ENCODE data around the gene KCNK10. TPM values are rescaled to one million over a fixed set of nuclear protein-coding genes. Genes with fewer than 3 reads are reported as not detected.
A peak's percentile ranks its signal among the peaks of the same experiment; 100 is the strongest.

KCNK10 gene
- polyA plus RNA-seq, 1 donor, result not detected

- no peak for DNase-seq (ENCODE audit: low read depth)
These were observed 94.4 kb downstream of the KCNK10 start for GRCh38 chr14:88228522-88229236.

- no peak for DNase-seq (ENCODE audit: low read depth)
These were observed 95.4 kb downstream of the KCNK10 start for GRCh38 chr14:88227693-88228092.

DNA sequence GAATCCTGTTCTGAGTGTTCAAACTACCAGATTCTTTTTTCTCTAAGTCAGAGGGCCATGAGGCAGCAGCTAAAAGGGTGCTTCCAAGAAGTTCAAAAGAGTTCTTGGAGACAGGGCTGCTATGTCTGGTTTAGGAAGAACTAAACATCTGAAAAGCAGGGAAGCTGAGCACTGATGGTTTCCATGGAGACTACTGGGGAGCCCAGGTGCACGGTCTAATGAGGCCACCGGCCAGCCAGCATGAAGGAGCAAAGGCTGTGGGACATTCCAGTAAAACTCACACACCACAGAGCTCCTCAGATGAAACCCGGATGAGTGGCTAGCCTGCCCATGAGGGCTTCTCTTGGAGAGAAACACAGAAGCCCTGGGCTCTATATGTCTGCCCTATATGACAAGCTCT is 97.3 kb downstream of the KCNK10 start:
- DNase-seq (ENCODE audit: low read depth), result no peak

DNA sequence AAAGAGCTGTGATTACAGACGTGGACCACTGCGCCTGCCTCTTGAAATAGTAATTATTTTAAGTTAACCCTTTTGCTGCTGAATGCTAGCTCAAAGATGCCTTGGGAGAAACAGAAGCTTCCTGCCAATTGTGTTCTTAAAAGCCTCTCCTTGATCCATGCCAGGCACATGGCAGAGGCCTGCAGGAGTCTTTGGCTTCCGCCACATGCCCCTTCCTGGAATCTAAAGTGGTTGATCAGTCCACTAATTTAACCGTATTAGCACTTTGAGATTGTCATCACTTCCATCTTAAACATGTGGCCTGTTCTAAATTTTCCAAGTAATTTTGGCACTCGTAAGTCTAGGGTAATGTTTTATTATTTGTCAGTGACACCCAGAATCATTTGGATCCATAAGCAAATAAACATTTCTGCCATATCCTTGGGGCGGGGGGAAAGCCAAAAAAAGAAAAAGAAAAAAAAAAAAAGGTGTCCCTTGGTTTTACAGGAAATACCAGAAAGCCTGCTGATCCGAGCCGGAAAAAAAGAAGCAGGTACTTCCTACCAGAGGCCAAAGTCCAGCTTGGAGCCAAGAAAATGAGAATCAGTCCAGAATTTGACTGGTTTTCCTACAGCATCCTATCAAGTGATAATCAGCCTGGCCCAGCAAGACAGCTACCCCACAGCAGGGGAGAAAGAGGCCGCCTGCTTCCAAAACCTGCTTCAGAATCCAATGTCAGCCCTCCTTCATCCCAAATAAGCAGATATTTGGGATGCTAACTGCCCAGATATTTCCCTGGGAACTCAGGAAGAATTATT is 104.8 kb downstream of the KCNK10 start:
- DNase-seq (ENCODE audit: low read depth), result no peak

DNA sequence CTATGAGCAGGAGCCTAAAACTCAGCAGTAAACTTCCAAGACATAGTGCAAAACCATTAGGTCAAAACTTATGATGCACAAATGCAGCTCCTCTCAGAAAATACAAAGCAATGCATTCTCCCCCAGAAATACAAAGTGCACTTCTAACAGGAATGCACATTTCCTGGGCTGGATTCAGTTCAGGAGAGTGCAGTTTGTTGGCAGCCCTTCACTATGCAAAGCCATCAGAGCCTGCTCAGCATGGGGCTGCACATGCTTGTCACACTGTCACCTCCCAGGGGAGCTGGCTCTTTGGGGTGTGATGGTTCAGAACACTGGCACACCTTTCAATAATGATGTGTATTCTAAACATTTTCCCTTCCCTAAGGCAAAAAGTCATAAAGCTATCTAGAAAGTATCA is 110.4 kb downstream of the KCNK10 start:
- DNase-seq (ENCODE audit: low read depth), result no peak

GRCh38 chr14:88210426-88210825 is 112.6 kb downstream of the KCNK10 start:
- no peak for DNase-seq (ENCODE audit: low read depth)

- DNase-seq (ENCODE audit: low read depth), result no peak
These were observed 113.8 kb downstream of the KCNK10 start for GRCh38 chr14:88209273-88209672.

DNA sequence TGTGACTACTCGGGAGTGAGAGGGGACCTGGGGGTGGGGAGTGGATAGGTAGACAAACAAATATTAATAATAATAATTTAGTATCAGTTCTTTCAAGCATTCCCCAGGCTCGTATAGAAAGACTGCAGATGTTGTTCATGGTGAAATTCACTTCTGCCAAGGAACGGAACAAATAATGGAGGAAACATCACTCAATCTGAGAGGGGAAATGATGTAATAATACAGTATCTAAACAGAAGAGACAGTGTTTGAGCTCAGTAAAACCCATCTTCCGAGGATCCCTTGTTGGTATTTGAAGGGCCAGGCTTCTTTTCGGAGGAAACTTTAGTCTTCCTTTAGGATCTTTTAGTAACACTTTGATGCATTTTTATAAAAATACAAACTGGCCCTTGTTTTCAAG is 114.2 kb downstream of the KCNK10 start:
- DNase-seq (ENCODE audit: low read depth), result no peak

DNA sequence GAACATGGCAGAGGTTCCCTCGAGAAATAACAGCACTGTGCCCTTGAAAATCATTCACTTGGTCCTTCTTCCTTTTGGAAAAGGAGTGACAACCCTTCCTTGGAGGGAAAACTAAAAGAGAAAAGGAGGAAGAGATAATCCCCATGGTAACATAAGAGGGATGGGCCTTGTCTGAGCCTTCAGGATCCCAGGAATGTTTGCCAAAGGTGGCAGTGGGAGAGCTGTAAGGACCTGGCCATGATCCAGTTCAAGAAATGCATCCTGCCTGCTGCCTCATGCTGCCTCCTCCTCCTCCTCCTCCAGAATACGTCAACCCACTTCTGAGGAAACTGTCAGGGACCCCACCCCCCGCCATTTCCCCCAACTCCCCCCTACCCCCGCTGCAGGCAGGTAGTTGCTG is 118.8 kb downstream of the KCNK10 start:
- no peak for DNase-seq (ENCODE audit: low read depth)

DNA sequence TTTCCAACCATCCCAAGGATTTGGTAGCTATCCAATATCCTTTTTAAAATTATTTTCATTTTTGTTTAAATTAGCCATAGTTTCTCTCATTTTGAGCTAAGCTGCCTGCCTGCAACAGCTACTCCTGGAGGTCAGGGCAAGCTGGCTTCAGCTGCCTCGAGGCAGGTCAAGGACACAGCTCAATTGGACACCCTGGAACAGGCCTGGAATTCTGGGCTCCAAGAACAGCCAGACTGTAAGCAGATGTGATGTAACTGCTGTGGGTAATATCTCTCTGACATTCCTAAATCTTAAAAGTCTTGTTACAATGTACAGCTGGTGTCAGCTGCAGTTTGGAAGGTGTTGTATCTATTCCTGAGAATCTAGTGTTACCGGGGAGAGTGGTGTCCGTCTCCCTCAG is 119.8 kb downstream of the KCNK10 start:
- no peak for DNase-seq (ENCODE audit: low read depth)

DNA sequence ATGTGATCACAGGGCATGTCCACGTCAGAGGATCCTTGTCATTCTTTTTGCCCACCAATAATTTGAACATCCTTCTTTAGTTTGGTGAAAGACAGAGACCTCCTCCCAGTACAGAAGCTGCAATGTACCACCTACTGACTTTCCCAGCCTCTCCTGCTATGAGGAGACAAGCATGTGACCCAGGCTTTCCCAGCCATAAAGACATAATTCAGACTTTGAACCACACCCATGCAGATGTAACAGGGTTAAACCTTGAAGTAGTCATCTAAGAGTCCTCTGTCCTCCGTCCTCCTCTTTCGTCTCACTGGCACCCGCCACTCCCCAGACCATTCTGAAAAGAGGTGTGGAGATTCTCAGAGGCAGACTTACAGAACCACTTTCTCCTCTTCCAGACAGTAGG is 120.8 kb downstream of the KCNK10 start:
- DNase-seq (ENCODE audit: low read depth), result no peak

GRCh38 chr14:88201851-88202250 is 121.2 kb downstream of the KCNK10 start:
- DNase-seq (ENCODE audit: low read depth), result no peak

DNA sequence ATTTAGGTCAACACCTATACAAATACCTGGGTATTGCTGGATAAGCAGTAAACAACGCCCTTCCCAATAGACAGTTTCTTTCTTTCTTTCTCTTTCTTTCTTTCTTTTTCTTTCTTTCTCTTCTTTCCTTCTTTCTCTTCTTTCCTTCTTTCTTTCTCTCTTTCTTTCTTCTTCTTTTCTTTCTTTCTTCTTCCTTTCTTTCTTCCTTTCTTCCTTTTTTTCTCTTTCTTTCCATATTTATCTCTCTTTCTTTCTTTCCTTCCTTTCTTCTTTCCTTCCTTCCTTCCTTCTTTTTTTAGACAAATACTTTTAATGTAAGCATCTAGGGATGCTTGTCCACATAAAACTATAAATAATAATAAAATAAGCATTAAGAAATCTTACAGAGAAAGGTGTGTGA is 123.2 kb downstream of the KCNK10 start:
- no peak for DNase-seq (ENCODE audit: low read depth)

GRCh38 chr14:88198446-88198845 is 124.6 kb downstream of the KCNK10 start:
- DNase-seq (ENCODE audit: low read depth), result no peak

DNA sequence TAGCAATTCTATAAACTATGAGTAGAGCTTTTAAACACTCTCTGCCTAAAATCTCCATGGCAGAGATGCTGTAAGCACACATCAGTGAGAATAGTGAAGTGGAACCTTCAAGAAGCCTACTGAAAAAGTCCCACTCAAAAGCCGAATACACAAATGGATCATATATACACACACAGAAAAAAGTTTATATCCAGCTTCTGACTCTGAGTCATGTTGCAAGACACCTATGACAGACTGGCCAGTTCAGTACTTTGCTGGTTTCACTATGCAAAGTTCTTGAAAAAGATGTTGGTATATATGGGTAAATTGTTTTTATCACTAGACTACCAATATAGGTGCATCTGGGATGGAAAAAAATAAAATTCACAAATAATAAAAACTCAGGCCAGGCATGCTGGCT is 126.1 kb downstream of the KCNK10 start:
- DNase-seq (ENCODE audit: low read depth), result no peak

- DNase-seq (ENCODE audit: low read depth), result no peak
These were observed 126.8 kb downstream of the KCNK10 start for GRCh38 chr14:88196116-88196890.

DNA sequence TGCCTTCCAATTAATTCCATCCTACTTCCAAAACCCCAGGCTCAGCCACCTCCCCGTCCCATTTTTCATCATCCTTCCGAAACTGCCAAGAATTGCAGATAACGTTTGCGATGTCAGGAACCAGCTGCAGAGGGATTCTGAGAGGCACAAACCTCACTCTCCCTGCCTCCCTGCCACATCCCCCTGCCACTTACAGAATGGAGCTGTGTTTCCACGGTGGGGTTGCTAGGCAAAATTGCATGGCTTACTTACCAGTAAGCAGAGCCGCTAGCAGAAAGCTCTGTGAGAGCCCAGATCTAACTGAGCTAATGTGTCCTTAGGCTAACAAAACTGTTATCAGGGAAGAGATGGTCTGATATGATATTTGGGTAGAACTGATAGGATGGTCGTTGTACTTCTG is 127.4 kb downstream of the KCNK10 start:
- DNase-seq (ENCODE audit: low read depth), result no peak

DNA sequence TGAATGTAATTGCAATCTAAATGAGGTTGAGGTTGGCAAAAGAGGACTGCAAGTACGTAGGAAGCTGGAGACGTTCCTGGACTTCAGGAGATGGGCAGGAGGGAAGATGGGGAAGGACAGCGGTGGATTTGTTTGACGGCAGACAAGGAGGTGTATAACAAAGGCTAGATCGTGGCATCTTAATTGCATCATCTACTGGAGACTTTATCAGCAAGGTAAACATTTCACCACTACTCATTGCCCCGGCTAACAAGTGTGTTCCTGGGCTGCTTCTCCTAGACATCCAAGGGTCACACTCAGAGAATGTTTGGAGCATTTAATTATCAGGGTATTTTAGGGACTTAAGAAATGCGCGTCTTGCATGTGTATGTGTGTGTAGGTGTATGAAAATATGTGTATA is 128.5 kb downstream of the KCNK10 start:
- no peak for DNase-seq (ENCODE audit: low read depth)

DNA sequence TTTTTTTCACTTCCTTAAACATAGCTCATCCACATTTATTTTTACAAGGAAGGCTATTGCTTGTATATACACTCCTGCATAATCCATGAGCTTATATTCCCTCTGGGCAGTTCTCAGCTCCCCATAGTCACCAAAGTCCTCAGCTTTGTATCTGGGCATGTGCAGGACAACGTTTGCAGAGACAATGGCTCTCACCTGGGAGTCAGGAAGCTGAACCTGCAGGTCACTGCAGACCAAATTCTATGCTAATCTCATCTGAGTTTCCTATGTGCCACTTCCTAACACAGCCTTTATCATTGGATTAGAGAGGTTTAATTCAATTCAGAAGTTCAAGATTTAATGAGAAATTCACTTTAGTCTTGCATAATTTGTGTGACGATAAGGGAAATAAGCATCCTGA is 131.5 kb downstream of the KCNK10 start:
- DNase-seq (ENCODE audit: low read depth), result no peak

- peak; percentile 43 for DNase-seq (ENCODE audit: low read depth)
These were observed 133.5 kb downstream of the KCNK10 start for GRCh38 chr14:88189417-88190191.

DNA sequence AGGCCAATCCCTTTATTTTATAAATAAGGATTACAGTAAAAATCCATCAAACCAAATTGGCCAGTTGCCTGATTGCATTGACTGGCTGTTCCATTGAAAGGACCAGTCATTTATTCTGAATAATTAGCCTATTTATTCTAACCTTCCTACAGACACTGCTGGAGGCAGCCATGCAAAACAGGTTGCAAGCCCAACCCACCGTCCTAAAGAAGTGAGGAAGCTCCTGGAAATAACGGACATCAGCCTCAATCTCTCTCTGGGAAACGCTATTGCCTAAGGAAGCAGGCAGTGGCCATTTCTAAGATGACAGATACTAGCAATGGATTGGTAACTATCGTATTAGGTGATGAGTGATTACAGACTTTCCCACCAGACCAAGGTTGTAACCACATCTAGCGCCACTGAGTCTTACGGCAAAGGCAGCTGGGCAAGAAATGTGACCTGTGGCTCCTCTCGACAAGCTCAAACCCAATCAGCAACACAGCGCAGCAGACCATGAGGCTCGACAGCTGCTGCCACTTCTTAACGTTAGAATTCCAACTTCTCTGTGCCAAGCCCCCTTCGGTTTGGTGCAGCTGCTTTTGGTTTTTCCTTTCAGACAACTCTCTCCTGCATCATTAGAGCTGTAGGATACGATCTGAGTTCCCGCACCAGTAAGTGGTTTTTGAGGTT is 134.2 kb downstream of the KCNK10 start:
- DNase-seq (ENCODE audit: low read depth), result no peak
